Fibroblast of the aortic adventitia (primary cell): ENCODE data around the gene RNF26. TPM values are rescaled to one million over a fixed set of nuclear protein-coding genes. Genes with fewer than 3 reads are reported as not detected.

Source experiments
- DNase-seq: peaks from one replicate; pipeline ENCODE4 v3.0.0-alpha.2; 2010; ENCODE audit warnings: low read depth
- H3K4me3 ChIP-seq: 2 replicates; pipeline ENCODE4 v1.5.1; 2011; ENCODE audit warnings: low read depth, mild to moderate bottlenecking, control low read depth, low read length, moderate library complexity
- CTCF ChIP-seq: IDR thresholded peaks from 2 replicates; pipeline ENCODE4 v1.5.1; 2011; ENCODE audit warnings: mild to moderate bottlenecking, low read length, control low read depth, inconsistent platforms; ENCODE audit not compliant: insufficient read depth
- total RNA-seq: library from RNA; depleted of rRNA; stranded (reverse); fragments of >200 nt; gene quantifications from 2 replicates; pipeline ENCODE4 v1.2.3, GENCODE V29; 2012; ENCODE audit warnings: low replicate concordance

Gene RNF26
- total RNA-seq, 1 donor, result 7.1 TPM

- no peak for TF ChIP-seq CTCF
- no peak for DNase-seq
Observed at GRCh38 chr11:119376197-119376847, 42.0 kb downstream of the RNF26 start.

DNA sequence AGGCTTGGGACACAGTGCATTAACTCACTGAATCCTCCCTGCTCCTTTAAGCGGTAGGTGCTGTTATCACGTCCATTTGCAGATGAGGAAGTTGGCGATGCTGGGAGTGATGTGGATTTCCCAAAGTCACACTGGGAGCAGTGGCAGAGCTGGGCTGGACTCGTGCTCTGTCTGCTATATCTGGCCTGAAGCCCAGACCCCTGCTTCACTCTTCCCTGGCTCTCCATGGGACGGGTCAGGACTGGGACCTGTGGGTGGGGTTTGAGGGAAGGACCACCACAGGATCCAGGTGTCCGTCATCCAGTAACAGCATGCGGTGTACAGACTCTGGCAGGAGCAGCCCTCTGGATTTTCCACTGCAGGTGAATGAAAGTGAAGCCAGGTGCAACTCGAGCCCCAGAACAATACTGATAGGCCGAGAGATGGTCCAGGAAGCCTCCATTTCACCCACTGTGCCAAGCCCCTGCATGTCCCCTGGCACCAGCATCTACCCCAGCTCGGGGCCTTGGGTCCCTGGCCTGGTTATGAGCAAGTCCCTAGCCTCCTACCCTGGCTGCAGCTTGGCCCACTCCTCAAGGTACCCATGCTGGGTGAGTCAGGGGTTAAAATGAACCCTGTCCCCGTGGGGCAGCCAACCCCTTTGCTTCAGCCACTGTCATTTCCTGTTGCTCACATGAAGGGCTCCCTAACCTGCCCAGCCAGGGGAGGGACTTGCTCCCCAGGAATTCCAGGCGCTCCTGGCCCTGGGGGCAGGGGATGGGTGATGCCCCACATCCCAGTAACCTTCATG, 43.0 kb downstream of the RNF26 start:
- no peak overlapping the region for H3K4me3 ChIP-seq
- TF ChIP-seq CTCF, result no peak
- DNase-seq, result no peak

More at GRCh38 chr11:119376197-119376847, 42.0 kb downstream of the RNF26 start:
- no peak overlapping the region for H3K4me3 ChIP-seq

GRCh38 chr11:119377961-119378667, 43.8 kb downstream of the RNF26 start:
- no peak overlapping the region for H3K4me3 ChIP-seq
- no peak for TF ChIP-seq CTCF
- DNase-seq, result no peak

DNA sequence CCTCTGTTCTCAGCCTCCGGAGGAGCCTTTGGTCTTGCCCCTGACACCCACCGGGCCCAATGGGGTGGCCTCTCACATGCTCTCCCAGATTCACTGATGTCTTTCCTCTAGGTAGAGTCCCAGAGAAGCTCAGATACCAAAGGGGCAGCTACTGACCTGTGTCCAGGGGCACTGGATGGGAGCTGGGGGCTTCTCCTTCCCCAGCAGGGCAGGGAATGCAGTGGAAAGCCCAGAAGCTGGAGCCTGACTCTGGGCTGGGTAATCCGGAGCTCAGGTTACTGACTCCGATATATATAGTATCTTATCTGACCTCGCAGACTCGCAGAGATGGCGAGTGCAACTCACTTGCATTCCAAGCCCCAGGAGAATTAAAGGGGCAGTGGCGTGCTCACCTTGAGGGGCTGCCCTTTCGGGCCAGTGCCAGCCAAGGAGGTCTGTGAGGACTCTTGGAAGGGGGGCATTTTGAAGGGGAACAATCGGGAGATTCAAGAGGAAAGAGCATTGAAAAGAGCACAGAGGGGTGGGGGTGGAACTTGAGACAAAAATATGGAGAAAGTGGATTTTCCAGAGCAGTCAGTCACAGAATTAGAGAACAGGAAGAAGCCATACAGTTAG, 44.6 kb downstream of the RNF26 start:
- H3K4me3 ChIP-seq, result no peak overlapping the region
- no peak for TF ChIP-seq CTCF
- DNase-seq, result no peak

DNA sequence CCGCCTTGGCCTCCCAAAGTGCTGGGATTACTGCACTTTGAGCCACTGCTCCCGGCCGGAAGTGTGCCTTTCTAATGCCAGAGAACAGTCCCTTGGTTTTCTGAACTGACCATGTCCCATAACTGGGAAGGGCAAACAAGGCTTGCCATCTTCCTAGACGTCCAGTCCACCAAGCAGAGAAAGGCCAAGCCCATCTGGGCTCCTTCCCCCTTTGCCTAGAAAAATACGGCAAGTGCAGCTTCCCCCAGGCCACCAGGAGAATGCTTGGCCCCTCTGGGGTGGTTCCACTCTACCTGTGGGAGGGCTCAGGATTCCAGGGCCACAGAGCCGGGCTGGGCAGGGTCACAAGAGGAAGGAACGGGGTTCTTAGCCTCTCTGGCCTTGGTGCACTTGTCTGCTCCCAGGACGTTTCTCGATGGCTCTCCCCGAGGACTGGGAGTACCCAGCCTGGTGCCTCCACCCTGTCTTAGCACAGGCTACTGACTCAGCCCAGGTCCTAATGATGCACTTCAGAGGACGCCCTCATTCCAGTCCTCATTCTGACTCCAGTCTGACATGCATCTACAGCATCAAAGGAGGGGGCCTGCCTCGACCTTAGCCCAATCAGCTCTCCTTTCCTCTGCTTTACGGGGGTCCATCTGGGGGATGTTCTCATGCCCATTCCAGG, 46.0 kb downstream of the RNF26 start:
- TF ChIP-seq CTCF, result no peak
- no peak overlapping the region for H3K4me3 ChIP-seq
- DNase-seq, result no peak

- peak overlapping the region; percentile 68 for H3K4me3 ChIP-seq
- DNase-seq, result no peak
- TF ChIP-seq CTCF, result no peak
Observed at GRCh38 chr11:119380827-119381180, 46.5 kb downstream of the RNF26 start.
